ENCODE data around the gene LRBA.

The LRBA gene

DNA sequence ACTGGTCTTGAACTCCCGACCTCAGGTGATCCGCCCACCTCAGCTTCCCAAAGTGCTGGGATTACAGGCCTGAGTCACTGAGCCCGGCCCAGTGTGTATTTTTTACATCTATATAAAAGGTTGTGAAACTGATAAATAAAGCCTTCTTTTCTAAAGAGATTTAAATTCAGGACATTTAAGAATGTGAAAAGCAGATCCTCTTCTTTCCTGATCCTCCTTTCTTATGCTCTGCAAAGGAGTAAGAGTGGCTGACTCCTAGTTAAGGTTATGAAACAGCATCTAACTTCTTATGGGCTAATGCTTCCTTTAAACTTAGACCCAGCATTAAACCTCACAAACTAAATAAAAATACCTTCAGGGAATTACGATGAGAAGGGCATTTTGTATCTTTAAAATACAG lies 630.8 kb downstream of the LRBA start:
- no peak for DNase-seq (ENCODE audit: low read depth)
- no peak for TF ChIP-seq CTCF (IDR thresholded peaks at IDR 0.05; ENCODE audit: insufficient read depth, low read depth, low read length, missing control alignments)
- H3K4me3 ChIP-seq (ENCODE audit: low read length): no peak overlapping the region

DNA sequence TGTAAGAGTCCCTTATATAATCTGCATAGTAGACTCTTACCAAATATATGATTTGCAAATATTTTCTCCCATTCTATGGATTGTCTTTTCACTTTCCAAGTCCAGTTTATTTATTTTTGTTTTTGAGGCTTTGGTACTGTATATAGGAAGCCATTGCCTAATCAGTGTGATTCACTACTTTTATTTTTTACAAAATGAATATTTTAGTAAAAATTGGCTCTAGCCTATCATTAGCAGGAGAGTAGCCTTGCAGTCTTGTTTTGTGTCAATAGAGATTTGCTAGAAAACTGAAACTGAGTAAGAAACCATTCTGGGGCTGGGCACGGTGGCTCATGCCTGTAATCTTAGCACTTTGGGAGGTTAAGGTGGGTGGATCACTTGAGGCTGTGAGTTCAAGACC lies 633.1 kb downstream of the LRBA start:
- H3K4me3 ChIP-seq (ENCODE audit: low read length): no peak overlapping the region
- no peak for DNase-seq (ENCODE audit: low read depth)
- TF ChIP-seq CTCF (IDR thresholded peaks at IDR 0.05; ENCODE audit: insufficient read depth, low read depth, low read length, missing control alignments): no peak

DNA sequence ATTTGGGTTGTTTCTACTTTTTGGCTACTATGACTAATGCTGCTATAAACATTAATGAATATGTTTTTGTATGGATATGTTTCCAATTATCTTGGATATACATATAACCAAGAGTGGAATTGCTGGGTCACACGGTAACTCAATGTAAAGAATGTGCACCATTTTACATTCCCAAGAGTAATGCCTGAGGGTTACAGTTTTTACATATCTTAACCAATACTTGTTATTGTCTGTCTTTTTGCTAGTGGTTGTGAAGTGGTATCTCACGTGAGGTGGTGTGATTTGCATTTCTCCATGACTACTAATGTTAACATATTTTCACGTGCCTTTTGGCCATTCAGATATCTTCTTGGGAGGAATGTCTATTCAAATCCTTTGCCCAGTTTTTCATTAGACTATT lies 633.5 kb downstream of the LRBA start:
- DNase-seq (ENCODE audit: low read depth): no peak
- no peak overlapping the region for H3K4me3 ChIP-seq (ENCODE audit: low read length)
- no peak for TF ChIP-seq CTCF (IDR thresholded peaks at IDR 0.05; ENCODE audit: insufficient read depth, low read depth, low read length, missing control alignments)

DNA sequence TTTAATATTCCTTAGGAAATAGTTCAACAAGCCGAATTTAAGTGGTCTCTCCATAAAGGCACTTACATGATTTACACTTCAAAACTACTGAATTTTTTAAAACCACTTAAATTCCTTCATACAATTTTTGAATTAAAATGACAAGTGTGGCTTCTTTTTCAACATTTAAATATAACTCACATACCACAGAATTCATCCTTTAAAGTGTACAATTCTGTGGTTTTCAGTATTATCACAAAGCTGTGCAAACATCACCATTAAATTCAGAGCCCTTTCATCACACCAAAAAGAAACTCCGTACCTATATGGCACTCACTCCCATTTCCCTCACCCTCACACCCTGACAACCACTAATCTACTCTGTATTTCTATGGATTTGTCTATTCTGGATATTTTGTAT lies 634.0 kb downstream of the LRBA start:
- no peak for TF ChIP-seq CTCF (IDR thresholded peaks at IDR 0.05; ENCODE audit: insufficient read depth, low read depth, low read length, missing control alignments)
- H3K4me3 ChIP-seq (ENCODE audit: low read length): no peak overlapping the region
- no peak for DNase-seq (ENCODE audit: low read depth)

DNA sequence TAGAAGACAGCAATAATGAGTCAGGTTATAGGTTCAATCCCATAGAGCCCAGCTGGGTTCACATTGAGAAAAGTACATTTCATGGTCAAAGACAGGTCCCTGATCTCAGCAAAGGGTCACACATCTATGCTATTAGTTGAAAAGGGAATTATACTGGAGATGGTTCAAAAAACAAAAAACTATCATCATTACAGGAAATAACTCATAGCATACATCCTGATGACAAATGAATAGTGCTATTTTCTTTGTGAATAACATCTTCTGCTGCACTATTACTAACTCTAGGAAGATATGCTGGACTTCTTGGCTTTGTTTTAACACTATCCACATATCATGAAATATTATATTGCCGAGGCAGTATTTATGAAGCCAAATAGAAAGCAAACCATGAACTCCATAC lies 635.6 kb downstream of the LRBA start:
- DNase-seq (ENCODE audit: low read depth): peak; percentile 18
- no peak for TF ChIP-seq CTCF (IDR thresholded peaks at IDR 0.05; ENCODE audit: insufficient read depth, low read depth, low read length, missing control alignments)
- no peak overlapping the region for H3K4me3 ChIP-seq (ENCODE audit: low read length)

GRCh38 chr4:150375025-150375424 lies 640.1 kb downstream of the LRBA start:
- TF ChIP-seq CTCF (IDR thresholded peaks at IDR 0.05; ENCODE audit: insufficient read depth, low read depth, low read length, missing control alignments): no peak
- no peak overlapping the region for H3K4me3 ChIP-seq (ENCODE audit: low read length)
- no peak for DNase-seq (ENCODE audit: low read depth)

DNA sequence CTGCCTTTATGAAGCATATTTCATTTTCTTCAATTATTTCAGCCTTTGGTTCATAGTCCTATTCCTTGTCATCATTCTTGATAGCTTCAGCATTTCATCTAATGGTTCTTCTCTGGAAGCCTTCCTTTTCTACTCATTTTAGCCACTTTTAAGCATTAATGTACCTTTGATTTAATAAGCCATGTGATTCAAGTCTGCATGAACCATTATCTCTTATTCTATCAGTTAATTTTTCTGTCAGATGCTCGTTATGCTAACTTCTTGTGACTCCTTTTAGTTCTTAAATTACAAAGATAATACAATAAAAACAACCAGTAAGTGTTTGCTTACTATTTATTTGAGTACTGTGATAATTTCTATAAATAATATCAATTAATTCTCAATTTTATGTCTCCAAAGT lies 643.2 kb downstream of the LRBA start:
- no peak for TF ChIP-seq CTCF (IDR thresholded peaks at IDR 0.05; ENCODE audit: insufficient read depth, low read depth, low read length, missing control alignments)

More for the DNA sequence above, 643.2 kb downstream of the LRBA start:
- DNase-seq (ENCODE audit: low read depth): no peak
- H3K4me3 ChIP-seq (ENCODE audit: low read length): no peak overlapping the region
